Dendritic cell treated with granulocyte-macrophage colony-stimulating factor and Interleukin-4, amounts not matched to agents 40 ng/mL and 50 ng/mL, for 4 days (primary cell): ENCODE results near the gene SND1.
"Not testable (repeated sequence)": the region's sequence is repeated elsewhere in the genome, so short reads cannot be mapped to it uniquely, and the experiment has no call there.

ENCODE experiments used
- H3K27ac Mint-ChIP-seq: one replicate; pipeline ENCODE4 v1.8.0; 2022; ENCODE audit warnings: mild to moderate bottlenecking, mixed read lengths
- H3K27me3 Mint-ChIP-seq: one replicate; pipeline ENCODE4 v1.8.0; 2022; ENCODE audit warnings: mild to moderate bottlenecking, mixed read lengths
- H3K36me3 Mint-ChIP-seq: one replicate; pipeline ENCODE4 v1.8.0; 2022; ENCODE audit warnings: low read depth, mixed read lengths
- H3K4me1 Mint-ChIP-seq: one replicate; pipeline ENCODE4 v1.8.0; 2022; ENCODE audit warnings: low read depth, mixed read lengths
- H3K4me3 Mint-ChIP-seq: one replicate; pipeline ENCODE4 v1.8.0; 2022; ENCODE audit warnings: mild to moderate bottlenecking, moderate library complexity, mixed read lengths
- H3K9me3 Mint-ChIP-seq: one replicate; pipeline ENCODE4 v1.8.0; 2022; ENCODE audit warnings: mixed read lengths
- intact Hi-C: fragments of 100-400 bp; cut with micrococcal nuclease; formaldehyde crosslinking; loops from one replicate; pipeline ENCODE4 v1.15.0; 2022

Gene SND1

DNA sequence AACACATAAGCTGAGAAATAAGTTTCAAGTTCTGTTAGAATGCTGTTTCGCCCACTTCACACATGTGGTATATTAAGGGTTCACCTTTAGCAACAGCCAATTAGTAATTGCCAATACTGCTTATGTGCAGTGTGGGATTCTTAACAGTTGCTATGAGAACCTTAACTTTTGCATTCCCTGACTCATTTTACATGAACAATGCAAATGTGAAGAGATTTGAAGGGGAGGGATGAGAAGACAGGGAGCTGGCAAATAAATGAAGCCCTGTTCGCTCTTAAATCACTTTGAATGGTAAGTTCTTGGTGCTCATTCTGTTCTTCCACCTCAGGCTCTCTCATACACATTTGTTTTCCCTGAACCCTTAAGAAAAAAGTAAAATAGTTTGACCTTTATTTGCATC lies 296.9 kb downstream of the SND1 start:
- H3K36me3 Mint-ChIP-seq = peaks cover 14% of the 10 kb centered on the region
- H3K4me1 Mint-ChIP-seq = peaks cover 31% of the 10 kb centered on the region
- H3K27me3 Mint-ChIP-seq = no peaks in the 10 kb centered on the region
- H3K27ac Mint-ChIP-seq = no peak overlapping the region
- intact Hi-C loops = no loop called here
- H3K9me3 Mint-ChIP-seq = no peaks in the 10 kb centered on the region
- H3K4me3 Mint-ChIP-seq = no peak overlapping the region

DNA sequence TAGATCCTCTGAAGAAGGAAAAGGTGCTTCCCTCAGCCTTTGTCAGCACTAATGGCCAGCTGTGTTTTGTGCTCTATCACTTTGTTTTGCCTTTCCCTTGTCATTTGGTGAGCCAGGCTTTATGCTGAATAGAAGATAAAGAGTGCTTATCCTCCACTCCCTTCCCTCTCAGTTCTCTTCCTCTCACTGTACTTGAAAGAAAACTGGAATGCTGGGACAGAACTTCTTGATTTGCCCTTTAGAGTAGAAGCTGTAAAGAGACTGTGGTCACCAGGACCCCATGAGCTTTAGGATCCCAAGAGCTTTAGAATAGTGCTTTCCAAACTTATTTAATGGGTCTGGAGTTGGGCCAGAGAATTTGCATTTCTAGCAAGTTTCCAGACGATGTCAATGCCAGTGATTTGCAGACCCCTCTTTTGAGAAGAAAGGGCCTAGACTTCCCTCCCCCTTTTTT lies 297.8 kb downstream of the SND1 start:
- H3K4me3 Mint-ChIP-seq = no peak overlapping the region
- H3K27ac Mint-ChIP-seq = no peak overlapping the region

DNA sequence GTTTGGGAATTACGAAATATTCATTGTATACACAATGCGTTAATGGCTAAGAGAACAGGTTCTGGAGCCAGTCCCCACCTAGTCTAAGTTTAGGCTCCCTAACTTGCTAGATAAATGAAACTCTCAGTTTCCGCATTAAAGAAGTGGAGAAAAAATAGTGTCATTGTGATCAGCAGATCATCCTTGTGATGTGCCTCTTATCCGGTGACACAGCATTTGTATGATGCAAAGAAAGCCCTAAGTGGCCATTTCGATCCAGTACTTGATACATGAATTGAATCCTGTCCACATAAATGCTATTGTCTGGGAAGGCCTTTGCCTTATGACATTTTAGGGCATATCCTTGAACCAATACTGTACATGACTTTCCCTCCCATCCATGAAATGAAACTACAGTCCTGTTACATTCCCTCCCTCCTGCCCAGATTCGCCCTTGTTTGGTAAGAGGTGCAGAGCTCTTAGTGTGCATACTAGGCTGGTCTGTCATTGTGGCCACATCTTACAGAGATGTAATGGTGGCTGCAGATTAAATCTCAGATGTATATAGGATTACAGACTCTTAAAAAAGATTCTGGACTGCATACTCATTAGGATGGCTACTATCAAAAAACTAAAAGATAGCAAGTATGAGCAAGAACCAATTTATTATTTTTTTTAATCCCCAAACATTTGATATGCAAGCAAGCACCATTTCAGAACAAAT lies 298.4 kb downstream of the SND1 start:
- Mint-ChIP-seq H3K4me1 (peaks cover 31% of the 10 kb centered on the region), H3K9me3 (no peaks in the 10 kb centered on the region), H3K36me3 (peaks cover 14% of the 10 kb centered on the region), H3K27ac (no peak overlapping the region), H3K27me3 (no peaks in the 10 kb centered on the region), H3K4me3 (no peak overlapping the region)
- intact Hi-C loops = no loop called here

More for the DNA sequence above, 297.8 kb downstream of the SND1 start:
- no peaks in the 10 kb centered on the region for H3K27me3 Mint-ChIP-seq
- H3K36me3 Mint-ChIP-seq = peaks cover 14% of the 10 kb centered on the region
- peaks cover 31% of the 10 kb centered on the region for H3K4me1 Mint-ChIP-seq
- H3K9me3 Mint-ChIP-seq = no peaks in the 10 kb centered on the region
- intact Hi-C loops = no loop called here

DNA sequence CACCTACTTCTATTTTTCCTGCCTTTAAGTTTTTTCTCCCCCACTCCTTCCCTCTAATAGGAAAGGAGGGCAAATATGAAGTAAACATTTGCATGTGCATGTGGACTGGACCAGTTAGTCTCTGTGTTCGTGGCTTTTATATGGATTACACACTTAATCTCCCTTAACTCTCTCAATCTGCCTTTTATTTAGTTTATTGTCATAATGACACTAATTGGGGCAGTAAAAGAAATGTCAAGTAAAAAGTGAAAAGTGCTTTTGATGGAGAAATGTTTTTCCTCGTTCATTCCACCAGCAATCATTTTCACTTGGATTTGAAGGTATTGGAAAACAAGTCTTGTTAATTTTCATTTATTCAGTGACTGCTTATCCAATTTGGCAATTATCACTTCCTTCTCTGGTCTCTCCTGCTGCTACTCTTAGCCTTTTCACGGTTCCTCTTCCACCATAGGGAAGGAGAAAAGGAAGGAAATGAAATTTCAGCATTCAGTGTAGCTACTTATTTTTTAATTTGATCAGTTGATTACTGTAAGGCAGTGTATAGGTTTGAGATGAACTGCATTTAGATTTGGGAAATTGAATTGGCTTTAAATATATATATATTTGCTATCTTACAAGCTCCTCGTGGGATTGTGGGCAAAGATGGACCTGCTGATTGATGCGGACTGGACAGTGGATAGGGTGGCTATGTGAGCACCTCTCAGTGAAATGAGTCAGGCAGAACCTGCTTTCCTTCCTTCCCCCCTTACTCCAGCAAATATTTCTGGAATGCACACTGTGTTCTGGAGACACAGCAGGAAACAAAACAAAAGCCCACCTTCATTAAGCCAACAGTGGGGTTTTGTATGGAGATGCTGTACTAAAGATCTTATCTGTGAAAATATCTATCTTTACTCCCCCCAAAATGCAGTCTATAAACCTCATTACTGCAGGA lies 301.7 kb downstream of the SND1 start:
- Mint-ChIP-seq H3K9me3 (no peaks in the 10 kb centered on the region), H3K27ac (no peak overlapping the region), H3K4me1 (peaks cover 24% of the 10 kb centered on the region), H3K4me3 (no peak overlapping the region), H3K27me3 (no peaks in the 10 kb centered on the region), H3K36me3 (peaks cover 11% of the 10 kb centered on the region)
- intact Hi-C loops = no loop called here

DNA sequence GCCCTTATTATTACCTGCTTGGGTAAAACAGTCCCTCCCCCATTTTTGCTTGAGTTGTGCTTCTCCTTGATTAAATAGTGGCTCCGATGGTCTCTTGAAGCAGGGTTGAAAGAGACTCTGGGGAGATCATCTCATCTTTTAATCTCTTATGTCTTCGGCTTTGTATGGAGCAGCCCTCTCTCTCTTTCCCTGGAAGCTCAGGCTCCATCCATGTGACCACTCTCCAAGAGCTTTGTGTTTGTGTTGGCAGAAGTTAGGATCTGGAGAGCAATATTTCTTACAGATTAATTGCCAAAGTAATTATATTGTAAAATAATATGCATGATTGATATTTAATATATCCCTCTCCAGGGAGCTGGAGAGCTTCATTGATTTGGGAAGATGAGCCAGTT lies 302.4 kb downstream of the SND1 start:
- no peak overlapping the region for H3K4me3 Mint-ChIP-seq
- H3K27ac Mint-ChIP-seq = no peak overlapping the region
- peaks cover 24% of the 10 kb centered on the region for H3K4me1 Mint-ChIP-seq
- no peaks in the 10 kb centered on the region for H3K27me3 Mint-ChIP-seq
- intact Hi-C loops = no loop called here
- H3K9me3 Mint-ChIP-seq = no peaks in the 10 kb centered on the region
- peaks cover 14% of the 10 kb centered on the region for H3K36me3 Mint-ChIP-seq

DNA sequence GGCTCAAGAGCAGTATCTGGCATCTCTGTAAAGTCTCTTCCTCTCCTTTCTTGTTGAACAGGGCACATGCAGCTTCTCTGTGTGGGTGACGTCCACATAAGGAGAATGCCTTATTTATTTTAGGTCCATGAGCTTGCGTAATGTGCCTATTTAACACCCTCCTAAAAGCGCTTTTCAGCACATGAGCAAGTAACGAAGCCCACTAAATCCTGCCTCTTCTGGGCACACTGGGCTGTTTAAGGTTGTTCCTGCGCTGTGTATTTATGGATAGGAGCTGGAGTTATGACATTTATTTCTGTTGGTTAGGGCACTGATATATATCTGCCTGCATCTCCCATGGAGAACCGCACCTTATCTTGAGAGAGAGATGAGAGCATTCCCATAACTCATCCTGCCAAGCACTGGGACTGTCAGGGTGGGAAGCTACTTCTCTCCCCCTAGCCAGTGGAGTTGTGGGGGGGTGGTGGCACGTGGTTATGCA lies 303.1 kb downstream of the SND1 start:
- H3K4me1 Mint-ChIP-seq = peaks cover 17% of the 10 kb centered on the region
- H3K9me3 Mint-ChIP-seq = no peaks in the 10 kb centered on the region
- peaks cover 21% of the 10 kb centered on the region for H3K36me3 Mint-ChIP-seq
- intact Hi-C loops = no loop called here
- no peaks in the 10 kb centered on the region for H3K27me3 Mint-ChIP-seq
- H3K27ac Mint-ChIP-seq = no peak overlapping the region
- H3K4me3 Mint-ChIP-seq = no peak overlapping the region

DNA sequence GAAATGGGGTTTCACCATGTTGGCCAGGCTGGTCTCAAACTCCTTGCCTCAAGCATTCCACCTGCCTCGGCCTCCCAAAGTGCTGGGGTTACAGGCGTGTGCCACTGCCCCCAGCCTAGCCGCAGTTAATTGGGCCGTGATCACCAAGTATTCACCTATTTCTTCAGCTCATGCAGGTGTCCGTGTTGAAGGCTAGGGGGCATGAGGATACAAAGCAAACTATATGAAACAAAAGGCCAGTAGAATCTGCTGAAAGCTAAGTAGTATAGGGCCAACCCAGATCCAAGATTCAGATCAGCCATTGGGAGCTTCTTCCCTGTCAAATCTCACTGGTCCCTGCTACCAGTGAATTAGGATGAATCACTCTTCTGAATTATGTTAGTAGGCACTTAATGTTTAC lies 305.9 kb downstream of the SND1 start:
- intact Hi-C loops = no loop called here
- H3K4me3 Mint-ChIP-seq = no peak overlapping the region
- no peak overlapping the region for H3K27ac Mint-ChIP-seq
- H3K9me3 Mint-ChIP-seq = no peaks in the 10 kb centered on the region
- H3K4me1 Mint-ChIP-seq = no peaks in the 10 kb centered on the region
- no peaks in the 10 kb centered on the region for H3K27me3 Mint-ChIP-seq
- peaks cover 38% of the 10 kb centered on the region for H3K36me3 Mint-ChIP-seq

DNA sequence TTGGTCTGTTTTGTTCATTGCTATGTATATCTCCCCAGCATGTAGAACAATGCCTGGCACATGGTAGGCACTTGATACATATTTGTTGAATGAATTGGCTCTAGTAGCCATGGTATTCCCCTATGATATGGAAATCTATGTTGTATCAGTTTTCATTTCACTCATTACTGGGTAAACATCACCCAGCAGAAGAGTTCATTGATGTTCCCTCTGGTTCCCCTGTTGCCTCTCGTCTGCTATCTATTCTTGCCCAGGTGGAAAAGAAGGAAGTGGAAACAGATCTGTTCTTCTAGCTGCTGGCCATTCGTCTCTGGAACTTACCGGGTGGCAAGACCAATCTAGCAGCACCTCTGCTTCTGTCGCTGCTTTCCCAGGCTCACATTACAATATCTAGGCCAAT lies 307.8 kb downstream of the SND1 start:
- H3K4me1 Mint-ChIP-seq = no peaks in the 10 kb centered on the region
- H3K27me3 Mint-ChIP-seq = no peaks in the 10 kb centered on the region
- intact Hi-C loops = no loop called here
- H3K36me3 Mint-ChIP-seq = peaks cover 32% of the 10 kb centered on the region
- H3K9me3 Mint-ChIP-seq = no peaks in the 10 kb centered on the region
- H3K4me3 Mint-ChIP-seq = no peak overlapping the region
- H3K27ac Mint-ChIP-seq = no peak overlapping the region

DNA sequence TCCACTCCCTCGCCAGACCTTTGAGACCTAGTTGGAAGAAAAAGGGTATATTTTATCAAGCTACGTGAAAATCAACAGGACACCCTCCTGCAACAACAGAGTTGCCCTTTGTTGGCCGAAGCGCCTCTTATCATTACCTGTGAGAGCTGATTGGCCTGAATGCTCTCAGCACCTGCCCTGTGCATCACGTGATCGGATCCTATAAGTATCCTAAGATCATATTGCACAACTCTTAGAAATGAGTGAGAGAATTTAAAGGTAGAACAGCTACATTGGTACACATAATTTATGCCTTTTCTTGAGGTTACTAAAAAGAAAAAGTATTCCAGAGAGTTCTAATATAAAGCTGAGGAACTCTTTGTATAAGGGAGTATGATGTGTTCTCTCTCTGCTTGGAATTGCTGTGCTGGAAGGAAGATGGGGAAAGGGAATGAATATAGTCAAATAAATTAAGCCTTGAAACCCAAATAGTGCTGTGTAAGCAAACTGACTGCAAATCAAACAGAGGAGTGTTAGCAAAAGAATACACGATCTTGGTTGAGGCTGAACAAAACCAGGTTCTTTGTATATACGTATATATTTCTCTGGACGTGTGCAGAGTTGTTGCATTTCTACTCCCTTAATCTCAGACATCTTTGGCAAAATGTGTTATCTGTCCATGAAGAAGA lies 309.9 kb downstream of the SND1 start:
- Mint-ChIP-seq H3K27me3 (no peaks in the 10 kb centered on the region), H3K4me1 (no peaks in the 10 kb centered on the region), H3K9me3 (no peaks in the 10 kb centered on the region), H3K27ac (no peak overlapping the region), H3K4me3 (no peak overlapping the region), H3K36me3 (peaks cover 30% of the 10 kb centered on the region)
- intact Hi-C loops = no loop called here

DNA sequence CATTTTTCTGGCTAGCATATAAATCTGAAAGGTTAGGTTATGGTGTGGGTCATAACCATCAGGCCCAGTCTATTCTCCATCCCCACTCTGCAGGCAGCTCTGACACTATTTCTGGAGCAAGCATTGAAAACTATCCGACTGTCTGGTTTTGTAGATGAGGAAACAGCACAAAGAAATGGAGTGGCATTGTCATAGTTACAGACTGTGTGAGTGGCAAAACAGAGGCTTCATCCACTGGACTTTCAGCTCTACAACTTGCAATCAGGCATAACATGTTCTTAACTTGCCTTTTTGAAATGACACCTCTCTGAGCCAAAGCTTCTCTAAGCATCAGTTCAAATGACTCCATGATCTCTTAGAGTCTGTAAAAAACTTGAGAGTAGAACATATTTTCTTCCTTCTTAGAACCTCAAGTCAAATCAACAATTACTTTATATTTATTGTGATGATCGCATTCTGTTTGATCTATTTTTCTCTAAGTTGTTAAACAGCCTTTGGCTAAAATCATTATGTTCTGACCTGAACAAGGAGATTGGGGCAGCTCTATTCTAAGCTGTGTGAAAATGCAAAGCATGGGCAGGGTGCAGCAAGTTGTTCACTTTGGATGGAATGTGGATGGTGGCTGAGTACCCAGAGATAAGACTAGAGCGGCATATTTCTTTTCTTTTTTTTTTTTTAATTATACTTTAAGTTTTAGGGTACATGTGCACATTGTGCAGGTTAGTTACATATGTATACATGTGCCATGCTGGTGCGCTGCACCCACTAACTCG lies 310.8 kb downstream of the SND1 start:
- peaks cover 38% of the 10 kb centered on the region for H3K36me3 Mint-ChIP-seq
- H3K9me3 Mint-ChIP-seq = no peaks in the 10 kb centered on the region
- H3K4me3 Mint-ChIP-seq = no peak overlapping the region
- H3K27ac Mint-ChIP-seq = no peak overlapping the region
- H3K4me1 Mint-ChIP-seq = no peaks in the 10 kb centered on the region
- intact Hi-C loops = no loop called here
- H3K27me3 Mint-ChIP-seq = no peaks in the 10 kb centered on the region

DNA sequence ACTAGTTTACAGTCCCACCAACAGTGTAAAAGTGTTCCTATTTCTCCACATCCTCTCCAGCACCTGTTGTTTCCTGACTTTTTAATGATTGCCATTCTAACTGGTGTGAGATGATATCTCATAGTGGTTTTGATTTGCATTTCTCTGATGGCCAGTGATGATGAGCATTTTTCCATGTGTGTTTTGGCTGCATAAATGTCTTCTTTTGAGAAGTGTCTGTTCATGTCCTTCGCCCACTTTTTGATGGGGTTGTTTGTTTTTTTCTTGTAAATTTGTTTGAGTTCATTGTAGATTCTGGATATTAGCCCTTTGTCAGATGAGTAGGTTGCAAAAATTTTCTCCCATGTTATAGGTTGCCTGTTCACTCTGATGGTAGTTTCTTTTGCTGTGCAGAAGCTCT lies 311.9 kb downstream of the SND1 start:
- H3K4me1 Mint-ChIP-seq, H3K27ac Mint-ChIP-seq, H3K4me3 Mint-ChIP-seq, intact Hi-C loops, H3K27me3 Mint-ChIP-seq, H3K9me3 Mint-ChIP-seq: not testable (repeated sequence)
- peaks cover 38% of the 10 kb centered on the region for H3K36me3 Mint-ChIP-seq

DNA sequence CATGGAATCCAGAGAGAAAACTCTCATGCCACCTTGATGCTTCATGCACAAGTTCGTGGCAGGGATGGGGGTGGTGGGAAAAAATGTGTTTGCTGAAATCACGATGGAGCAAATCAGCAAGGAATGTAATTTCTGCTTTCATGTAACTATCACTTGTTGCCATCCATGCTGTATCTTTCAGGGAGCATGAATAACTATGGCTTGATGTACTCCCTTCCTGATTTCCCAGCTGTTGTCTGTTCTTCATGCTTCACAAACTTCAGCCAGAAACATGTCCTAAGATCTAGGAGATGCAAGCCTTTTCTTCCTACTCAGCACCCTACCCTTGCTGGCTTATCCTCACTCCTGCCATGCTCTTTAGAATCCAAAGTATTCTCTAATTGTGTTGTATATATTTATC lies 315.3 kb downstream of the SND1 start:
- H3K27me3 Mint-ChIP-seq = no peaks in the 10 kb centered on the region
- intact Hi-C loops = no loop called here
- no peaks in the 10 kb centered on the region for H3K9me3 Mint-ChIP-seq
- no peak overlapping the region for H3K4me3 Mint-ChIP-seq
- H3K36me3 Mint-ChIP-seq = peaks cover 11% of the 10 kb centered on the region
- H3K27ac Mint-ChIP-seq = no peak overlapping the region
- H3K4me1 Mint-ChIP-seq = no peaks in the 10 kb centered on the region

DNA sequence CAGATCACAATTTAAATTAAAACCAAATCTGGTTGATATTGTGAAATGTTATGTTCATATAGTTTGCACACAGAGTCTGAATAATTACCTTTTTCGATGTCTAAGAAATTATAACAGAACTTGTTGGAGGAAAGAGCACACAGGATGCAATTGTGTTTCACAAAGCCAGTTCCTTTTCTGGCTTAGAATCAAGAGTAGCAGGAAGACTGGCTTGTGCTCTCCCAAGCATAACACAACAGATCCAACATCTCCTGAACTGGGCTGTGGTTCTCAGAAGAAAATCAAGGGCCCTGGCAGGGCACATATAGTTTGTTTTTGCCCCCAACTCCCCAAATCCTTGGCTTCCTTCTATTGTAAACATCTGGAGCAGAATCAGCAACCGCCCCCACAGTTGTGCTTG lies 316.6 kb downstream of the SND1 start:
- Mint-ChIP-seq H3K27ac (no peak overlapping the region), H3K9me3 (no peaks in the 10 kb centered on the region), H3K4me1 (no peaks in the 10 kb centered on the region), H3K4me3 (no peak overlapping the region), H3K27me3 (no peaks in the 10 kb centered on the region), H3K36me3 (peaks cover 17% of the 10 kb centered on the region)
- intact Hi-C loops = no loop called here
